Endometrial microvascular endothelial cells (primary cell): ENCODE data around the gene SLC16A12. TPM values are rescaled to one million over a fixed set of nuclear protein-coding genes. Genes with fewer than 3 reads are reported as not detected.

Source experiments
- in situ Hi-C: cut with HindIII; loops from 2 replicates; pipeline ENCODE4 v1.10.0; 2017; ENCODE audit warnings: low sequenced_read_pairs, low pct_unique_long_range_greater_than_20kb; ENCODE audit errors: inconsistent ontology term
- total RNA-seq: library from RNA; depleted of rRNA; stranded (reverse); fragments of >200 nt; gene quantifications from one replicate; pipeline ENCODE4 v1.2.3, GENCODE V29; 2015; ENCODE audit errors: inconsistent ontology term

SLC16A12 gene
- total RNA-seq, 1 donor from 2014 or later: not detected

DNA sequence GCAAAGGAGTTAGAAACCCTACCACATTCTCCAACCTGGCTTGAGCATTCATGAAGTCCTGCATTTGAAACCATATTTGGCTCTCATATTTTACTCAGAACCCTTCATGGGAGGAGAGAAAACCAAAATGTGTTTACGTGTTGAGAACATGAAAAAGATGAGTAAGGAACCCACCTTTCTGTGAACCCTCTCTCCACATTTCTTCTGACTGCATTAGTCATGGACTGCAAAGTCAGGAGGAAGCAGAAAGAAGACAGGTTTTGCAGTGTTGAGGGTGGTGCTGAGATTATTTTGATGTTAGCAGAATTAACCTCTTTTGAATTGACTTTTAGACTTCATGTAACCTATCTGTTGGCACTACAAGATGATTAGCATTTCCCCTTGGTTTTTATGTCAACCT, 152.6 kb downstream of the SLC16A12 start:
- in situ Hi-C loops: no loop called here

Other genes starting within 250 kb of the SLC16A12 start
- gene IFIT2, start 233.5 kb downstream of the SLC16A12 start, total RNA-seq: 0.84 TPM
- 20.9 TPM for gene IFIT3, start 207.6 kb downstream of the SLC16A12 start, total RNA-seq
- not detected for gene IFIT1B, start 157.5 kb downstream of the SLC16A12 start, total RNA-seq
- 7.2 TPM for gene IFIT1, start 143.0 kb downstream of the SLC16A12 start, total RNA-seq
- gene IFIT5, start 121.0 kb downstream of the SLC16A12 start, total RNA-seq: 12.9 TPM
- 3.1 TPM for gene PANK1, start 109.6 kb upstream of the SLC16A12 start, total RNA-seq
- 14.9 TPM for gene KIF20B, start 166.0 kb upstream of the SLC16A12 start, total RNA-seq